K562 (cell line): Measurements from ENCODE around the gene FSCN2. TPM values are rescaled to one million over a fixed set of nuclear protein-coding genes. Genes with fewer than 3 reads are reported as not detected.
A peak's percentile ranks its signal among the peaks of the same experiment; 100 is the strongest.

Experiments
- ATAC-seq: fragments of 200-7000 bp; cut with Tn5 transposase; 3 replicates; pipeline ENCODE4 v1.9.1; 2020; ENCODE audit warnings: moderate library complexity
- BruUV-seq: library from RNA; stranded (reverse); fragments of 400-500 nt; replicated peaks from 2 replicates; lab custom pipeline; 2021; lab: Mats Ljungman, UMichigan
- CTCF ChIA-PET: fragments of 300-600 bp; formaldehyde crosslinking; extraction: SDS; loops from one replicate; lab custom pipeline; 2021; ENCODE audit warnings: low intra/inter-chr PET ratio; lab: Yijun Ruan, JAX
- POLR2A ChIA-PET: fragments of 300-600, 350-650 bp; sonication (Branson Sonifier 250); formaldehyde crosslinking; extraction: SDS; loops from one replicate; lab custom pipeline; 2021; ENCODE audit warnings: antibody characterized with exemption, inconsistent platforms; lab: Yijun Ruan, JAX
- DNase-seq, 4 experiments: peaks; one replicate each; pipeline versions ENCODE4 v3.0.0 to v3.0.0-alpha.2; 2011 to 2018; ENCODE audit warnings: low spot score in 3 of 4, mixed read lengths in 3 of 4; ENCODE audit errors: extremely low read depth in 1 of 4
- FAIRE-seq: peaks from 2 replicates; lab custom pipeline; 2011; peaks lifted over from hg19 to GRCh38; lab: Jason Lieb, UNC
- H2AFZ ChIP-seq: 2 replicates; pipeline ENCODE4 v1.6.0; 2011; ENCODE audit warnings: low read depth, low read length, control low read depth, inconsistent platforms
- H3K27ac ChIP-seq: fragments of 200-600 bp; 3 replicates; pipeline ENCODE4 v1.8.0; 2011; ENCODE audit warnings: low read depth, mild to moderate bottlenecking, control low read depth, inconsistent platforms, low read length, moderate library complexity, mixed read lengths; ENCODE audit errors: extremely low read depth
- H3K27me3 ChIP-seq, 2 experiments: fragments of 300-600 bp in 1 of 2; 2 replicates in 1 of 2; 3 replicates in 1 of 2; pipeline versions ENCODE4 v1.6.0 to v1.8.0; 2011; ENCODE audit warnings: inconsistent platforms in 2 of 2, low read length in 2 of 2, mild to moderate bottlenecking in 1 of 2, mixed read lengths in 1 of 2, moderate library complexity in 1 of 2; ENCODE audit not compliant: control insufficient read depth in 2 of 2, insufficient read depth in 2 of 2
- H3K36me3 ChIP-seq: fragments of 300-600 bp; 3 replicates; pipeline ENCODE4 v1.8.0; 2011; ENCODE audit warnings: mild to moderate bottlenecking, low read length, inconsistent platforms; ENCODE audit not compliant: control insufficient read depth, insufficient read depth
- H3K4me1 ChIP-seq, 2 experiments: fragments of 200-600 bp in 1 of 2; replicated peaks in 1 of 2; 2 replicates in 1 of 2; 3 replicates in 1 of 2; pipeline versions ENCODE4 v1.5.1 to v1.8.0; 2011; ENCODE audit warnings: inconsistent platforms in 2 of 2, low read length in 2 of 2, mild to moderate bottlenecking in 1 of 2, mixed read lengths in 1 of 2, moderate library complexity in 1 of 2; ENCODE audit not compliant: control insufficient read depth in 2 of 2, insufficient read depth in 2 of 2
- H3K4me2 ChIP-seq: 2 replicates; pipeline ENCODE4 v1.6.1; 2011; ENCODE audit warnings: low read length, control low read depth, inconsistent platforms, mixed read lengths; ENCODE audit not compliant: insufficient read depth
- H3K4me3 ChIP-seq: fragments of 200-600 bp; sonication (generic), shearing (Covaris generic); 2 replicates; pipeline ENCODE4 v1.5.1; 2016; ENCODE audit warnings: control low read depth, inconsistent platforms
- H3K79me2 ChIP-seq: fragments of 200-600 bp; 3 replicates; pipeline ENCODE4 v1.8.0; 2011; ENCODE audit warnings: low read length, inconsistent platforms; ENCODE audit not compliant: control insufficient read depth, insufficient read depth
- H3K9ac ChIP-seq, 2 experiments: 2 replicates each; pipeline versions ENCODE4 v1.6.0 to v1.6.1; 2011; ENCODE audit warnings: low read depth in 2 of 2, low read length in 2 of 2, control low read depth in 1 of 2, inconsistent platforms in 1 of 2, mild to moderate bottlenecking in 1 of 2, mixed read lengths in 1 of 2; ENCODE audit not compliant: insufficient read depth in 1 of 2
- H3K9me1 ChIP-seq: one replicate; pipeline ENCODE4 v1.6.0; 2011; ENCODE audit warnings: inconsistent platforms, mild to moderate bottlenecking, low read length, moderate library complexity; ENCODE audit not compliant: control insufficient read depth, insufficient read depth
- H3K9me3 ChIP-seq: replicated peaks from 2 replicates; pipeline ENCODE4 v1.5.1; 2011; ENCODE audit warnings: low read depth, low read length, inconsistent platforms; ENCODE audit not compliant: control insufficient read depth, insufficient read depth
- H4K20me1 ChIP-seq: replicated peaks from 2 replicates; pipeline ENCODE4 v1.6.1; 2011; ENCODE audit warnings: low read length, inconsistent platforms, mixed read lengths; ENCODE audit not compliant: control insufficient read depth, insufficient read depth
- HBP1 ChIP-seq: fragments of 450-650 bp; formaldehyde crosslinking; IDR thresholded peaks from 2 replicates; pipeline ENCODE4 v1.4.0; 2022; ENCODE audit warnings: missing genetic modification characterization
- HMG20A ChIP-seq: fragments of 450-650 bp; formaldehyde crosslinking; conservative IDR thresholded peaks from 2 replicates; pipeline ENCODE4 v1.4.0; 2020; ENCODE audit warnings: mild to moderate bottlenecking, mixed read lengths
- PRDM10 ChIP-seq: fragments of 450-650 bp; IDR thresholded peaks from 2 replicates; pipeline ENCODE4 v1.6.1; 2018; ENCODE audit not compliant: partially characterized antibody
- TFAP4 ChIP-seq: sonication (generic); formaldehyde crosslinking; IDR thresholded peaks from 2 replicates; pipeline ENCODE4 v1.8.0; 2022; ENCODE audit warnings: missing genetic modification reagents, mild to moderate bottlenecking, moderate library complexity, borderline replicate concordance
- ZNF282 ChIP-seq: sonication (generic); formaldehyde crosslinking; IDR thresholded peaks from 2 replicates; pipeline ENCODE4 v1.8.1; 2023; ENCODE audit warnings: missing genetic modification reagents
- WGBS: fragments of 100-300 bp; shearing (Covaris generic); methylation state at CpG from one replicate; pipeline ENCODE4 v1.1.6; 2016; ENCODE audit warnings: low coverage, mixed read lengths; ENCODE audit not compliant: insufficient coverage; ENCODE audit errors: missing lambda C conversion rate; 5-methylcytosine and 5-hydroxymethylcytosine counted together
- in situ Hi-C: fragments of 300-500 bp; cut with MboI; formaldehyde crosslinking; loops from 4 replicates; pipeline ENCODE4 v1.15.0; 2018; ENCODE audit warnings: inconsistent platforms, mixed read lengths
- intact Hi-C: fragments of 100-400 bp; cut with micrococcal nuclease; formaldehyde crosslinking; loops from 2 replicates; pipeline ENCODE4 v1.14.2; 2022
- polyA plus RNA-seq, 8 experiments: library from polyadenylated mRNA; depleted of rRNA in 4 of 8; stranded (reverse) in 5 of 8; unstranded in 3 of 8; fragments of >200 nt; fragmentation: Nextera tagmentation in 2 of 8; fragmentation: Illumina TruSeq in 1 of 8; extraction: Ambion mirVana in 2 of 8; extraction: Trizol in 1 of 8; gene quantifications; 2 replicates each; pipeline versions ENCODE4 v1.2.1 to v1.2.3, GENCODE V29; 2011 to 2014; ENCODE audit warnings: inconsistent platforms in 1 of 8, missing spikeins in 1 of 8
- total RNA-seq, 7 experiments: library from RNA; depleted of rRNA in 6 of 7; stranded (reverse); fragments of >200 nt in 6 of 7; fragmentation: Illumina TruSeq in 2 of 7; extraction: Trizol in 2 of 7; gene quantifications; 2 replicates each; pipeline versions ENCODE4 v1.2.1 to v1.2.3, GENCODE V29; 2011 to 2021; ENCODE audit warnings: low replicate concordance in 1 of 7

FSCN2 gene
- total and polyA plus RNA-seq, 9 of the 15 experiments (the other 6 are each of a cell fraction or from before 2014, with no cell fraction given): 0.08 TPM; not detected in 8

GRCh38 chr17:81515530-81516041 is 12.6 kb upstream of the FSCN2 start (continued):
- TF ChIP-seq PRDM10: no peak
- TF ChIP-seq ZNF282 (CRISPR knock-in tag): no peak
- no peak for TF ChIP-seq HMG20A
- TF ChIP-seq, all 486 proteins: peak for 2

DNA sequence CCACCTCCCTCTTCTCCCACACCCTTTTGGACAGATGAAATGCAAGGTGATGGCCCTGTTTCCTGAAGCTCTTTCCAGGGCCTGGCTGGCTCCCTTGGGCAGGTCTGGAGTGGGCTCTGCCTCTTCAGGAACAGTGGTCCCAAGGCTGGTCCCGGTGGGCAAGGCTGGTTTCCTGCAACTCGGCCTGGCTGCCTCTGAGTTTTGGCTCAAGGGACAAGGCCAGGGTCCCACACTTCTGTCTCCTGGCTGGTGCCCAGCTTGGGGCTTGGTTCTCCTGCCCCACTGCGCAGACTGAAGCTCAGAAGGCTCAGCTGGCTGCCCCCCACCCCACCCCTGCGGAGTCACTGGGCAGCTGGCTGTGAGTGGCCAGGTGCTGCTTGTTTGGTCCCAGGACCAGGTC is 11.7 kb upstream of the FSCN2 start:
- Histone ChIP-seq H3K36me3 (peaks cover 9% of the 10 kb centered on the region), H3K4me1 (peaks cover 15 to 76% of the 10 kb centered on the region in 2 experiments), H3K9ac (peak overlapping the region in 1 of 2 experiments; percentile 78; a peak in 1 of 4 replicates), H3K27me3 (no peaks in the 10 kb centered on the region), H3K4me3 (no peak overlapping the region), H3K27ac (no peak overlapping the region), H3K79me2 (peaks cover 12% of the 10 kb centered on the region), H3K9me3 (no peaks in the 10 kb centered on the region), H2AFZ (no peak overlapping the region), H4K20me1 (peaks cover 8% of the 10 kb centered on the region), H3K9me1 (peaks cover under 1% of the 10 kb centered on the region), H3K4me2 (no peak overlapping the region)
- ChIA-PET CTCF (no interaction called here), POLR2A (interaction anchor here (0.6 kb wide), 2 partner anchors 211 to 366 kb away, joined by 3 read pairs; no protein-coding TSS in a partner anchor)
- intact Hi-C loops: no loop called here
- in situ Hi-C loops: no loop called here
- no peak for DNase-seq
- no TSS peak for BruUV-seq
- ATAC-seq: no peak
- no peak for FAIRE-seq
- TF ChIP-seq HBP1 (CRISPR knock-in tag) (no peak), TFAP4 (CRISPR knock-in tag) (0 out of 2 replicates have a peak, but pooled peaks have one; percentile 15)
- 69% methylated on average over 3 of the region's 4 CpGs for whole genome bisulfite sequencing
